Stimulated activated CD4-positive, alpha-beta T cell treated with anti-CD3 and anti-CD28 coated beads, Interleukin-1b, Interleukin-23, amount 100 ng/mL, for 1 hour (primary cell): ENCODE results near the gene AMPD3.
"Not testable (repeated sequence)": the region's sequence is repeated elsewhere in the genome, so short reads cannot be mapped to it uniquely, and the experiment has no call there.

Experiments
- DNase-seq, 2 donors: peaks; one replicate each; pipeline ENCODE4 v3.0.0-alpha.2; 2020; ENCODE audit warnings: low read depth in 2 of 2

AMPD3 gene

DNA sequence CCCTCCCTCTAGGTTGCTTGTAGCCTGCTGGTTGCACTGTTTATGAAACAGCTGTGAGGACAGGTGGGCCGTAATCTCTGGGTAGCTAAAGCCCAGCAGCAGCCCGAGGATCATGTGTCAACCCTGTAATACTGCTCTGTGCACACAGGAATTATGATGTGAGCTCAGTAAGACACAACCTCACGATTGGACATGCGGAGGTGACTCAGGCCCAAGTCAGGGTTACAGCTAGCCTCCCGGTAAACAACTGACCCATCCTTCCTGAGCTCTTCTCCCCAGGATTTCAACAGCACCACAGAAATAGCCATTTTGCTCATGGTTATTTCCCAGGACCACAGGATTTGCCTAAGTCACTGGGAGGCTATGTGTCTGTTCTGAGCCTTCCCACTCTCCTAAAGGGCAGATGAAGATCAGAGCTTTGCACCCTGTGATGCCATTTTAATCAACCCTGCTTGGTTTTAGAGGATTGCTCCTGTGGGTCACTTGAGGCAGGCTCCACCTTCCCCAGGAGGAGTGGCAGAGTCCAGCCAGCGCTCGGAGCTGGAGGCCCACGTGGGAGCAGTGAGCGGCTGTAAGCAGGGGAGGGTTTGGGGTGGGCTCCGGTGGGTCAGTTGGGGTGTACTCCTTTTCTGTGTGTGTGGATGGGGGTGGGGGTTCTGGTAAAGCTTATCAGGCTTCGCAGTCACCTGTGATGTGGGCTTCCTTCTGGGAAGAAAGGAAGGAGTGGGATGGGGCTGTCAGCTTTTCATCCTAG, at the start of gene AMPD3:
Gene AMPD3 (plus strand): TSS at position 387 of the 754 bp plus-strand sequence. CDS start 6,256 bp downstream, outside the sequence.
- DNase-seq, result no peak

GRCh38 chr11:10405865-10406592, 49.0 kb upstream of the AMPD3 start:
- DNase-seq, result peak in 1 of 2 donors; percentile 9

DNA sequence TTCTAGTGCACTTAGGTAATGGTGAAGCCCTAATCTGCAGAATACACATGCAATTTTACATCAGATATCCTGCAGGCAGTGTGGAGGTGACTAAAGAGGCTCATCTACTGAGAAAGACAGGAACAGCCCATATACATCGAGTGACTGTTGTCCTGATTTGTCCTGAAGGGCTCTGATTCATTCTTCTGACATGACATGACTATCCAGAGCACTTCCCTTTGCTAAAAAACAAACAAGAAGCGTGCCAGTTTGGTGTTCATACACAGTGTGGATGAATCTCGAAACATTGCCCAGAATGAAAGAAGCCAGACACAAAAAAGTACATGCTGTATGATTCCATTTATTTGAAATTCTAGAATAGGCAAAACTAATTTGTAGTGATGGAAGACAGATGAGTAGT, 48.0 kb upstream of the AMPD3 start:
- DNase-seq, result no peak

DNA sequence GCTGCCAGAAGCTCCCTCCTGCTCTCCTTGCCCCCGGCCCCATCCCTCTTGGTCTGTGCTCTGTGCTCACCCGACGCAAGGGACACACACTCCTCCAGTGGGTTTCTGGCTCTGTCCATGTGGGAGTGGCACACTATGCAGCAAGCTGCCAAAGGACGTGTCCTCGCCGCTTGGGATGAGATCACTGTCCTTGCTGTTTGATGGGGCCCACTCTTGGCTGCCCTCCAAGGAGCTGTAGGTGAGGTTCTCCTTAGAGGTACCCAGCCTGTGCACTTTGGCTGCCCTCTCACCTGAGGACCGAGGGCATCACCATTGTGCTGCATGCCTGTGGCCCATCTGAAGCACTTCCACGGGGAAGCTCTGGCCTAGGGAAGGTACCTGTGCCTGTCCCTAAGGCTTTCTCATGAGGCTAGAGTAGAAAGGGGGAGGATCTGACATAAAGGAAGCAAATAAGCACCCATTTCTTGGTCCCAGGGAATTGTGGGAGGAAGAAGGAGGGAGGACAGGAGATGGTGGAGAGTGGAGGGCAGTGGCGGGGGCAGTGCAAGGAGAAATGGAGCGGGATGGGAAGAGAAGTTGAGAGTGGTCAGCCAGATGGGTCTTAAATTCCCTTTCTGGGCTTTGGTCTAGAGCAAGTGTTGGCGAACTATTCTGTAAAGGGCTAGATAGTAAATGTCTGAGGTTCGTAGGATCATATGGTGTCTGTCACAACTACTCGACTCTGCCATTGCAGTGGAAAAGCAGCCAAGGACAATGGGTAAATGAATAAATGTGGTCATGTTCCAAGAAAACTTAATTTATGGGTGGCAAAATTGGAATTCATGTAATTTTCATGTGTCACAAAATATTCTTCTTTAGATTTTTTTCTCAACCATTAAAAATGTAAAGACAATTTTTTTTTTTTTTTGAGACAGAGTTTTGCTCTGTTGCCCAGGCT, 47.0 kb upstream of the AMPD3 start:
- no peak for DNase-seq

- no peak for DNase-seq
Observed at GRCh38 chr11:10409207-10409661, 45.8 kb upstream of the AMPD3 start.

GRCh38 chr11:10410106-10410843, 44.8 kb upstream of the AMPD3 start:
- DNase-seq, result no peak

- DNase-seq, result no peak
Observed at GRCh38 chr11:10410844-10411200, 44.2 kb upstream of the AMPD3 start.

DNA sequence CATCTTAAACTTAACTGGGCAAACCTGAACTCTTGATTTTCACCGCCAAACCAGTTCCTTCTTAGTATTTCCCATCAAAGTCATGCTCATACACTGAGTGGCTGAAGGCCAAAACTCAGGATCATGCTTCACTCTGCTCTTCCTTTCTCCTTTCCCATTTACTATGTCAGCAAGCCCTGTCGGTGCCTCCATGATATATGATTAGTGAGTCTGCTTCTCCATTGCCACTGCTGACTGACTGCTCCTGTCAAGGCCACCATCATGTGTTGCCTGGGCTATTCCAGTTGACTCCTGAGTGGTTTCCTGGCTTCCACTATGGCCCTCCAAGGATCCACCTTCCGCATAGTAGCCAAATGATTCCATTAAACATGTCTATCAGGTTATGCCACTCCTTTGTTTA, 42.8 kb upstream of the AMPD3 start:
- DNase-seq, result no peak

DNA sequence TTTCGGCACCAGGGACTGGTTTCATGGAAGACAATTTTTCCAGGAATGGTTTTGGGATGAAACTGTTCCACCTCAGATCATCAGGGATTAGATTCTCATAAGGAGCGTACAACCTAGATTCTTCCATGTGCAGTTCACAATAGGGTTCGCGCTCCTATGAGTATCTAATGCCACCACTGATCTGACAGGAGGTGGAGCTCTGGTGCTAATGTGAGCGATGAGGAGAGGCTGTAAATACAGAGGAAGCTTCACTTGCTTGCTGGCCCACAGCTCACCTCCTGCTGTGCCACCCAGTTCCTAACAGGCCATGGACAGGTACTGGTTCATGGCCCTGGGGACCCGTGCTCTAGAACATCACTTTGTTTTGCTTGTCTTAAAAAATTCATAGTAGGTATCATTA, 41.8 kb upstream of the AMPD3 start:
- DNase-seq, result peak in 1 of 2 donors; percentile 7

- no peak for DNase-seq
Observed at GRCh38 chr11:10414181-10414580, 40.9 kb upstream of the AMPD3 start.

- no peak for DNase-seq
Observed at GRCh38 chr11:10414659-10415058, 40.4 kb upstream of the AMPD3 start.

DNA sequence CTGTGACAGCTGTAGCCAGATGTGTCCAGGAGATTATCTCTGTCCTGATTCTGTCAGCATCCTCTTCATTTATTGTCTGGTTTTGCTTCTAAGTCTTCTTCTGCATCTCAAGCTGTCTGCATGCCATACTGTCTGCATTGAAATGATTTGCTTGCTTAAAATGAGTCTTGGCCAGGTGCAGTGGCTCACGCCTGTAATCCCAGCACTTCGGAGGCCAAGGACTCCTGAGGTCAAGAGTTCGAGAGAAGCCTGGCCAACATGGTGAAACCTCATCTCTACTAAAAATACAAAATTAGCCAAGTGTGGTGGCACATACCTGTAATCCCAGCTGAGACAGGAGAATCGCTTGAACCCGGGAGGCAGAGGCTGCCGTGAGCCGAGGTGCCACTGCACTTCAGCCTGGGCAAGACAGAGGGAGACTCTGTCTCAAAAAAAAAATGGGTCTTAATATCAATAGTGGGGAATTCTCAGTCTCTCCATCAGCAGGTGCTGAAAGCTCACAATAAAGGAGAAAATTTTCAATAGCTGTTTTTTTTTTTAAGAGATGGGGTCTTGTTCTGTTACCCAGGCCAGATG, 39.2 kb upstream of the AMPD3 start:
- no peak for DNase-seq

DNA sequence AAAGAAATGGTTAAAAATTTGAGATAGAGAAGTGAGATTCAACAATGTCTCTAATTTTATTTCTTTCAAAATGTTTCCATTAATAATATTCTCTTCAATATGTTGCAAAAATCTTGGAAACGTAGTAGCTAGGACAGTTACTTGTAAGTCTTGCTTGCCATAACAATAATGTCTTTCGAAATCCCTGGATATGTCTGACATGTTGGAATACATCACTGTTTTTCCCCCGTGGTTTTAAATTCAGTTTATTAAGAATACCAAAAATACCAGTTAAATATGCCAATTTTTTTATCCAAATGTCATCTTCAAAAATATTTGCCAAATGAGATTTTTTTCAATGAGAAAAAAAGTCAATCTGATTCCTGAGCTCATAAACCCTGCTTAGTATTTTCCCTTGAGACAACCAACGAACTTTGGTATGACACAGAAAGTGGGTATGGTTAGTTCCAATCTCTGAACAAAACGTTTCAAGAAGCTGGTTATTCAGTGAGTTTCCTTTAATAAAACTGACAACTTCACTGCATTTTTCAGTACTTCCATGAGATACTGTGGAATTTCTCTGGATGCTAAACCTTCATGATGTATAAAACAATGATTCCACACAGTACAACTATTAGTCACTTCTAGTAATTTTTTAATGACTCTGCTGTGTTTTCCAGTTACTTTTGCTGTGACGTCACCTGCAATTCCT, 36.7 kb upstream of the AMPD3 start:
- DNase-seq, result no peak

- DNase-seq, result no peak
Observed at GRCh38 chr11:10418950-10419310, 36.1 kb upstream of the AMPD3 start.

- no peak for DNase-seq
Observed at GRCh38 chr11:10426475-10426874, 28.6 kb upstream of the AMPD3 start.

DNA sequence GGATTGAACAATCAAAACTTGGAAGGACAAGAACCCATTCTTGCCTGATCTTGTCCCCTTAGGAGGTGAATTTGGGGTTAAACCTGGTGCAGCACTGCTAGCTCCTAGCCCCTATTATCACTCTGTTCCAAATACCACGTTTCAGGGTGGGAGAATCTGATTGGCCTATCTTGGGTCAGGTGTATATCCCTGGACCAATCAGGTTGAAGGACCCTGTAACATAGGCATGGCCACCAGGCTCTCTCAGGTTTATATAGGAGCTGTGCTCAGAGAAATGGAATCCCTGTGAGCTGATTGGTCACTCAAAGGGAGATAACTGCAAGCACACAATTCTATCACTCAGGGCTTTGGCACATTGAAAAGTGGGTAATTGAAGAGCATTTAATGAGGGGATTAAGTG, 26.6 kb upstream of the AMPD3 start:
- DNase-seq, result no peak

DNA sequence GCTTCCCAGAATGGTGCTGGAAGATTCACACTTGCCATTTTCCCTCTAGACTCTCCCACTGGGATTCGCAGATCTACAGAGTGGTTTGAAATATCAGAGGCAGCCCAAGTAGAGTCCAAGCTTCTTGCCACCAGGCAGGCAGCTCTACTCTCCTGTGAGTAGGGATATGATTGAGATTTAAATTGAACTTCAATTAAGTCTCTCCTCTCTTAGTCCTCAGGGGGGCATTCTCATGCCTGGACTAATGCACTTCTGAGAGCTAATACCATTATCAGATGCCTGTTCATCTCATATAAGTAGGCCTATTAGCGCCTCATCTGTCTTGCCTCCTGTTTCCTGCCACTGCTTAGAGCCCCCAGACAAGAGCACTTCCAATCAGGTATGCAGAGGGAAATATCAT, 25.5 kb upstream of the AMPD3 start:
- no peak for DNase-seq

GRCh38 chr11:10432493-10432892, 22.6 kb upstream of the AMPD3 start:
- DNase-seq, result no peak

GRCh38 chr11:10432971-10433370, 22.1 kb upstream of the AMPD3 start:
- no peak for DNase-seq

- DNase-seq, result no peak
Observed at GRCh38 chr11:10436224-10436623, 18.8 kb upstream of the AMPD3 start.

DNA sequence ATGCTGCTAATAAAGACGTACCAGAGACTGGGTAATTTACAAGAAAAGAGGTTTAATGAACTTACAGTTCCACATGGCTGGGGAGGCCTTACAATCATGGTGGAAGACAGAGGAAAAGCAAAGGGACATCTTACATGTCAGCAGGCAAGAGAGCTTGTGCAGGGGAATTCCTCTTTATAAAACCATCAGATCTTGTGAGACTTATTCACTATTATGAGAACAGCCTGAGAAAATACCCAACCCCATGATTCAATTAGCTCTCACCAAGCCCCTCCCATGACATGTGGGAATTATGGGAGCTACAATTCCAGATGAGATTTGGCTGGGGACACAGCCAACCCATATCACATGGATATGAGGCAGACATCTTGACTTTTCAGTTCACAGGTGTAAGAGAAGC, 18.4 kb upstream of the AMPD3 start:
- not testable (repeated sequence) for DNase-seq
